ENCODE data around the gene IL5.

DNA sequence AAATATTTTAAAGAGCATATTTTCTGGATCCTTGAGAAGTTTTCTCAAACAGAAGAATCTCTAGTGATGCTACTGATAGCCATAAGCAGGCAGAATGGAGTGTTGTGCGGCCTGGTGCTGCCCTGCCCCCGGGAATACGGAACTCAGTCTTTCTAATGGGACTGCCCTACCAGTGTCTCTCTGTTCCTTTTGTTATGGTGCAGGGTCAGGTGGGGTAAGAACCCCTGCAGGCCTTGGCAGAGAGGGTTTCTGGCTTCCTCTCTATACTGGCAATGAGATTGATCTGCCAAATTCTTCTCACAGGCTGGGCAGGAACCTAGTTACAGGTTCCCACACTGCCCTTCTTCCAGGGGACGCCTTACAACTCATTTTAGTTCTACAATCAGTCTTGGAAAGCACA, 2.6 kb downstream of the IL5 start:
- TF ChIP-seq SMC3 (IDR thresholded peaks at IDR 0.05; ENCODE audit: low read depth, low read length) (no peak), CTCF (conservative IDR thresholded peaks at IDR 0.05; ENCODE audit: low read depth, low read length) (no peak), RFX5 (IDR thresholded peaks at IDR 0.05; ENCODE audit: low read depth, low read length) (no peak), CEBPB (IDR thresholded peaks at IDR 0.05; ENCODE audit: low read depth, low read length) (no peak), RAD21 (IDR thresholded peaks at IDR 0.05; ENCODE audit: low read length) (no peak), BHLHE40 (IDR thresholded peaks at IDR 0.05; ENCODE audit: low read depth, low read length) (no peak), POLR2A (IDR thresholded peaks at IDR 0.05; ENCODE audit: low read depth, low read length) (no peak)

Measured in IMR-90 (cell line).